DND-41 (cell line): ENCODE results near the gene JSRP1.

ENCODE experiments used
- EZH2 ChIP-seq: IDR thresholded peaks from 3 replicates; pipeline ENCODE4 v1.6.1; 2012; ENCODE audit warnings: borderline replicate concordance, low read depth, mild to moderate bottlenecking, moderate library complexity, low read length, inconsistent platforms; ENCODE audit not compliant: severe bottlenecking
- TF ChIP-seq, protein P1 (sequence below): IDR thresholded peaks from 2 replicates; pipeline ENCODE4 v1.5.1; 2012; ENCODE audit warnings: borderline replicate concordance, low read length, moderate library complexity, mild to moderate bottlenecking; ENCODE audit not compliant: poor library complexity, severe bottlenecking; ENCODE audit errors: extremely low read depth

DNA sequence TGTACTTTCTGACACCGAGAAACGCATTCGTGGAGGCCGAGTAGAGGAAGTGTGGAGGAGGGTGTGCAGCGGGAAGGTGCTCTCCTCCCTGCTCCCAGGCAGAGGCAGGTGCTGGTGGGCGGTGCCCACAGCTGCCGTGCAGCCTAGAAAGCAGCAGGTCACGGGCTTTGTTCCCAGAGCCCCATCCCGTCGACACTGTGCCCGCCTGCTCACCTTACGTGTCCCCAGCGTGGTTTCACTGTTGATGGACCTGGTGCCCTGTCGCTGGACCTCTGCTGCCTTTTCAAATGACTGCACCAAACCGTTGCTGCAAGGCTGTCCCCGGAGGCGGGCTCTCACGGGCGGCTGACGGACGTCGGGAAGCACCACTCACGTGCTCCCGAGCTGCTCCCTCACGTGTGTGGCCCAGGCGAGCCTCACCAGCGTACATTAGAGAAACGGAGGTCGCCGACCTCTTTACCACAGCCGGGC, 40.9 kb downstream of the JSRP1 start:
- TF ChIP-seq, protein P1, sequence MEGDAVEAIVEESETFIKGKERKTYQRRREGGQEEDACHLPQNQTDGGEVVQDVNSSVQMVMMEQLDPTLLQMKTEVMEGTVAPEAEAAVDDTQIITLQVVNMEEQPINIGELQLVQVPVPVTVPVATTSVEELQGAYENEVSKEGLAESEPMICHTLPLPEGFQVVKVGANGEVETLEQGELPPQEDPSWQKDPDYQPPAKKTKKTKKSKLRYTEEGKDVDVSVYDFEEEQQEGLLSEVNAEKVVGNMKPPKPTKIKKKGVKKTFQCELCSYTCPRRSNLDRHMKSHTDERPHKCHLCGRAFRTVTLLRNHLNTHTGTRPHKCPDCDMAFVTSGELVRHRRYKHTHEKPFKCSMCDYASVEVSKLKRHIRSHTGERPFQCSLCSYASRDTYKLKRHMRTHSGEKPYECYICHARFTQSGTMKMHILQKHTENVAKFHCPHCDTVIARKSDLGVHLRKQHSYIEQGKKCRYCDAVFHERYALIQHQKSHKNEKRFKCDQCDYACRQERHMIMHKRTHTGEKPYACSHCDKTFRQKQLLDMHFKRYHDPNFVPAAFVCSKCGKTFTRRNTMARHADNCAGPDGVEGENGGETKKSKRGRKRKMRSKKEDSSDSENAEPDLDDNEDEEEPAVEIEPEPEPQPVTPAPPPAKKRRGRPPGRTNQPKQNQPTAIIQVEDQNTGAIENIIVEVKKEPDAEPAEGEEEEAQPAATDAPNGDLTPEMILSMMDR = no peak
- no peak for TF ChIP-seq EZH2
